Measurements from ENCODE around the gene ASH1L. TPM values are rescaled to one million over a fixed set of nuclear protein-coding genes. Genes with fewer than 3 reads are reported as not detected.
"Not testable (repeated sequence)": the region's sequence is repeated elsewhere in the genome, so short reads cannot be mapped to it uniquely, and the experiment has no call there.

ASH1L gene
- total RNA-seq, 1 experiment from 2014 or later = 26.8 TPM

GRCh38 chr1:155451199-155451598 lies 111.4 kb downstream of the ASH1L start:
- no peak for DNase-seq (ENCODE audit: low spot score)

- not testable (repeated sequence) for DNase-seq (ENCODE audit: low spot score)
Measured at GRCh38 chr1:155442431-155442830, 120.2 kb downstream of the ASH1L start.

GRCh38 chr1:155437405-155437804 lies 125.2 kb downstream of the ASH1L start:
- DNase-seq (ENCODE audit: low spot score) = no peak

GRCh38 chr1:155433831-155434389 lies 128.7 kb downstream of the ASH1L start:
- not testable (repeated sequence) for DNase-seq (ENCODE audit: low spot score)

- DNase-seq (ENCODE audit: low spot score) = not testable (repeated sequence)
Measured at GRCh38 chr1:155433128-155433830, 129.3 kb downstream of the ASH1L start.

- DNase-seq (ENCODE audit: low spot score) = no peak
Measured at GRCh38 chr1:155424091-155424490, 138.5 kb downstream of the ASH1L start.

- no peak for DNase-seq (ENCODE audit: low spot score)
Measured at GRCh38 chr1:155420788-155421187, 141.8 kb downstream of the ASH1L start.

- not testable (repeated sequence) for DNase-seq (ENCODE audit: low spot score)
Measured at GRCh38 chr1:155411840-155412239, 150.8 kb downstream of the ASH1L start.

GRCh38 chr1:155410931-155411330 lies 151.7 kb downstream of the ASH1L start:
- no peak for DNase-seq (ENCODE audit: low spot score)

- no peak for DNase-seq (ENCODE audit: low spot score)
Measured at GRCh38 chr1:155396874-155397476, 165.6 kb downstream of the ASH1L start.

- no peak for DNase-seq (ENCODE audit: low spot score)
Measured at GRCh38 chr1:155392898-155393411, 169.6 kb downstream of the ASH1L start.

GRCh38 chr1:155389826-155390225 lies 172.8 kb downstream of the ASH1L start:
- DNase-seq (ENCODE audit: low spot score) = no peak

GRCh38 chr1:155385836-155386235 lies 176.8 kb downstream of the ASH1L start:
- not testable (repeated sequence) for DNase-seq (ENCODE audit: low spot score)

GRCh38 chr1:155383406-155383805 lies 179.2 kb downstream of the ASH1L start:
- DNase-seq (ENCODE audit: low spot score) = no peak

- DNase-seq (ENCODE audit: low spot score) = peak; percentile 16
Measured at GRCh38 chr1:155379631-155380090, 182.9 kb downstream of the ASH1L start.

GRCh38 chr1:155379180-155379579 lies 183.4 kb downstream of the ASH1L start:
- DNase-seq (ENCODE audit: low spot score) = no peak

GRCh38 chr1:155360051-155360450 lies 202.6 kb downstream of the ASH1L start:
- DNase-seq (ENCODE audit: low spot score) = no peak

- no peak for DNase-seq (ENCODE audit: low spot score)
Measured at GRCh38 chr1:155352631-155353030, 210.0 kb downstream of the ASH1L start.

GRCh38 chr1:155342842-155343241 lies 219.8 kb downstream of the ASH1L start:
- no peak for DNase-seq (ENCODE audit: low spot score)

GRCh38 chr1:155339515-155340097 lies 223.0 kb downstream of the ASH1L start:
- DNase-seq (ENCODE audit: low spot score) = no peak

- no peak for DNase-seq (ENCODE audit: low spot score)
Measured at GRCh38 chr1:155334962-155335361, 227.6 kb downstream of the ASH1L start.

- no peak for DNase-seq (ENCODE audit: low spot score)
Measured at GRCh38 chr1:155329980-155330598, 232.5 kb downstream of the ASH1L start.
